Spleen (tissue), 11 donors: ENCODE data around the gene CFAP119. TPM values are rescaled to one million over a fixed set of nuclear protein-coding genes. Genes with fewer than 3 reads are reported as not detected.

Experiments
- DNase-seq: peaks from one replicate; pipeline ENCODE4 v3.0.0-alpha.2; 2020
- H3K27ac ChIP-seq, 8 donors: fragments of 200-600 bp; sonication (generic) in 7 of 8; 1 replicate in 4 of 8; 2 replicates in 4 of 8; pipeline versions ENCODE4 v1.5.0 to v1.8.0; 2016 to 2021; ENCODE audit warnings: inconsistent platforms in 4 of 8, mild to moderate bottlenecking in 4 of 8, moderate library complexity in 1 of 8
- H3K27me3 ChIP-seq, 7 donors: fragments of 200-600 bp; sonication (generic) in 6 of 7; replicated peaks in 1 of 7; 1 replicate in 4 of 7; 2 replicates in 3 of 7; pipeline versions ENCODE4 v1.5.0 to v1.8.0; 2016 to 2021; ENCODE audit warnings: inconsistent platforms in 3 of 7, mild to moderate bottlenecking in 1 of 7
- H3K36me3 ChIP-seq, 6 donors: fragments of 200-600 bp; sonication (generic) in 5 of 6; 1 replicate in 4 of 6; 2 replicates in 2 of 6; pipeline versions ENCODE4 v1.5.0 to v1.8.0; 2016 to 2021; ENCODE audit warnings: inconsistent platforms in 2 of 6
- H3K4me1 ChIP-seq, 6 donors: fragments of 200-600 bp; sonication (generic) in 5 of 6; 1 replicate in 3 of 6; 2 replicates in 3 of 6; pipeline versions ENCODE4 v1.5.0 to v1.8.0; 2016 to 2021; ENCODE audit warnings: inconsistent platforms in 3 of 6
- H3K4me3 ChIP-seq, 8 donors: fragments of 200-600 bp; sonication (generic) in 7 of 8; 1 replicate in 4 of 8; 2 replicates in 4 of 8; pipeline versions ENCODE4 v1.5.0 to v1.8.0; 2016 to 2021; ENCODE audit warnings: inconsistent platforms in 4 of 8, mild to moderate bottlenecking in 4 of 8, moderate library complexity in 2 of 8
- H3K9me3 ChIP-seq, 8 donors: fragments of 200-600 bp; sonication (generic) in 7 of 8; 1 replicate in 4 of 8; 2 replicates in 4 of 8; pipeline versions ENCODE4 v1.5.0 to v1.8.0; 2016 to 2021; ENCODE audit warnings: inconsistent platforms in 4 of 8
- CTCF ChIP-seq, 11 experiments: fragments of 200-600 bp in 7 of 11; fragments of 450-650 bp in 4 of 11; sonication (generic) in 4 of 11; IDR thresholded peaks in 8 of 11; conservative IDR thresholded peaks in 3 of 11; 1 replicate in 7 of 11; 2 replicates in 4 of 11; pipeline versions ENCODE4 v1.4.0 to v1.8.0; 2016 to 2021; ENCODE audit warnings: antibody characterized with exemption in 11 of 11, inconsistent platforms in 4 of 11, mild to moderate bottlenecking in 1 of 11
- POLR2A ChIP-seq, 3 donors: fragments of 450-650 bp; IDR thresholded peaks; one replicate each; pipeline ENCODE4 v1.5.1; 2017; ENCODE audit warnings: antibody characterized with exemption in 3 of 3, mild to moderate bottlenecking in 1 of 3
- POLR2AphosphoS5 ChIP-seq, 3 donors: sonication (generic); formaldehyde crosslinking; IDR thresholded peaks; one replicate each; pipeline ENCODE4 v1.5.1; 2017; ENCODE audit warnings: antibody characterized with exemption in 3 of 3
- WGBS, 5 donors: extraction: QIAGEN DNeasy Blood & Tissue Kit in 3 of 5; methylation state at CpG; one replicate each; pipeline versions ENCODE4 v1.1.5 to v1.1.7; 2013 to 2018; 5-methylcytosine and 5-hydroxymethylcytosine counted together
- intact Hi-C: fragments of 100-400 bp; cut with DNase I; formaldehyde crosslinking; loops from one replicate; pipeline ENCODE4 v1.15.0; 2023; ENCODE audit warnings: low total_unique reads
- polyA plus RNA-seq, 3 donors: library from polyadenylated mRNA; stranded (reverse); fragments of 200-250 nt; gene quantifications; one replicate each; pipeline ENCODE4 v1.2.1, GENCODE V29; 2013
- total RNA-seq, 7 donors: library from RNA; depleted of rRNA in 3 of 7; stranded (reverse); fragments of >200 nt in 3 of 7; fragmentation: NEBNext Ultra II Directional in 4 of 7; extraction: Animal tissue kit (Norgen Biotek cat#: 25700) in 4 of 7; gene quantifications; one replicate each; pipeline versions ENCODE4 v1.1.0 to v1.2.1, GENCODE V29; 2016 to 2021
- donor health status: healthy with polysubstance abuse.
- donor health status: DM: no; HTN: no; CAD: no; lungs with moderate emphysema.
- donor health status: DM: no; HTN: no; CAD: no.
- donor health status: Bipolar disorder and iron deficiency.
- donor health status: healthy.
- donor health status: DM: no; HTN: no; CAD: no.
- donor health status: DM: yes; HTN: yes; CAD: no.

Gene CFAP119
- total and polyA plus RNA-seq, 10 donors, result 3.1 to 15.5 (median 4.5) TPM

GRCh38 chr16:30746638-30747175, 15.2 kb downstream of the CFAP119 start:
- Histone ChIP-seq H3K27ac (peak overlapping the region; percentile 17 to 91 (median 82)), H3K4me3 (no peak overlapping the region), H3K36me3 (peaks cover 0 to 52% (median 26%) of the 10 kb centered on the region in 6 donors), H3K4me1 (peaks cover 0 to 31% (median 22%) of the 10 kb centered on the region in 6 donors), H3K9me3 (no peaks in the 10 kb centered on the region), H3K27me3 (no peaks in the 10 kb centered on the region)
- intact Hi-C loops, result no loop called here
- TF ChIP-seq POLR2AphosphoS5 (IDR thresholded peaks at IDR 0.05) (peak in 1 of 3 donors; percentile 63), POLR2A (IDR thresholded peaks at IDR 0.05) (no peak)
- DNase-seq, result no peak
- WGBS, 5 donors, result 69 to 84% (median 80%) methylated on average over 9 of the region's 9 CpGs

GRCh38 chr16:30745082-30745481, 16.8 kb downstream of the CFAP119 start:
- TF ChIP-seq POLR2AphosphoS5 (IDR thresholded peaks at IDR 0.05) (no peak), CTCF (IDR thresholded peaks at IDR 0.05 in 8 of 11, conservative IDR thresholded peaks at IDR 0.05 in 3 of 11) (no peak), POLR2A (IDR thresholded peaks at IDR 0.05) (no peak)
- WGBS, 5 donors, result 82 to 94% (median 85%) methylated on average over 2 of the region's 2 CpGs
- no peak for DNase-seq
- Histone ChIP-seq H3K4me1 (peaks cover 0 to 43% (median 31%) of the 10 kb centered on the region in 6 donors), H3K36me3 (peaks cover 0 to 54% (median 18%) of the 10 kb centered on the region in 6 donors), H3K4me3 (no peak overlapping the region), H3K27ac (peak overlapping the region in 2 of 8 donors; percentile 21 to 91), H3K9me3 (no peaks in the 10 kb centered on the region), H3K27me3 (no peaks in the 10 kb centered on the region)
- intact Hi-C loops, result no loop called here

- no peak overlapping the region for H3K4me3 ChIP-seq
- peaks cover 0 to 38% (median 25%) of the 10 kb centered on the region in 6 donors for H3K4me1 ChIP-seq
- peaks cover 0 to 63% (median 24%) of the 10 kb centered on the region in 6 donors for H3K36me3 ChIP-seq
- TF ChIP-seq POLR2AphosphoS5 (IDR thresholded peaks at IDR 0.05) (no peak), CTCF (IDR thresholded peaks at IDR 0.05 in 8 of 11, conservative IDR thresholded peaks at IDR 0.05 in 3 of 11) (no peak), POLR2A (IDR thresholded peaks at IDR 0.05) (no peak)
- no peak for DNase-seq
- no peaks in the 10 kb centered on the region for H3K27me3 ChIP-seq
- intact Hi-C loops, result no loop called here
- no peaks in the 10 kb centered on the region for H3K9me3 ChIP-seq
- H3K27ac ChIP-seq, result no peak overlapping the region
- WGBS, 5 donors, result 91 to 98% (median 93%) methylated on average over 2 of the region's 2 CpGs
These were observed 17.7 kb downstream of the CFAP119 start for GRCh38 chr16:30744183-30744582.

- TF ChIP-seq POLR2AphosphoS5 (IDR thresholded peaks at IDR 0.05) (peak in 2 of 3 donors; percentile 13 to 35), POLR2A (IDR thresholded peaks at IDR 0.05) (no peak)
- Histone ChIP-seq H3K4me3 (no peak overlapping the region), H3K36me3 (peaks cover 0 to 68% (median 29%) of the 10 kb centered on the region in 6 donors), H3K9me3 (no peaks in the 10 kb centered on the region), H3K27me3 (no peaks in the 10 kb centered on the region), H3K4me1 (peaks cover 0 to 35% (median 24%) of the 10 kb centered on the region in 6 donors), H3K27ac (no peak overlapping the region)
- 93 to 98% (median 97%) methylated on average over 10 to 11 of the region's 11 CpGs for WGBS, 5 donors
- intact Hi-C loops, result no loop called here
- no peak for DNase-seq
These were observed 18.1 kb downstream of the CFAP119 start for GRCh38 chr16:30743716-30744115.

- peak overlapping the region in 4 of 8 donors; percentile 1 to 42 (median 21) for H3K27ac ChIP-seq
- H3K4me3 ChIP-seq, result no peak overlapping the region
- peaks cover 3 to 90% (median 51%) of the 10 kb centered on the region in 6 donors for H3K36me3 ChIP-seq
- peaks cover 0 to 30% (median 13%) of the 10 kb centered on the region in 6 donors for H3K4me1 ChIP-seq
- intact Hi-C loops, result no loop called here
- WGBS, 5 donors, result 85 to 100% (median 90%) methylated on average over 3 to 6 of the region's 6 CpGs
- H3K9me3 ChIP-seq, result no peaks in the 10 kb centered on the region
- TF ChIP-seq POLR2A (IDR thresholded peaks at IDR 0.05) (no peak), POLR2AphosphoS5 (IDR thresholded peaks at IDR 0.05) (peak; percentile 19 to 39 (median 30))
- no peak for DNase-seq
- no peaks in the 10 kb centered on the region for H3K27me3 ChIP-seq
These were observed 20.4 kb downstream of the CFAP119 start for GRCh38 chr16:30741461-30741914.
